ENCODE data around the gene CALHM1.

GRCh38 chr10:103493362-103493915 is 34.7 kb upstream of the CALHM1 start, which contains the start of gene NEURL1:
- no peak for TF ChIP-seq CTCF (conservative IDR thresholded peaks at IDR 0.05; ENCODE audit: low read depth in 2 of 2)
- TF ChIP-seq REST (IDR thresholded peaks at IDR 0.05; ENCODE audit: unreplicated experiment) = no peak
- no peak for TF ChIP-seq EZH2 (IDR thresholded peaks at IDR 0.05; ENCODE audit: low read depth, unreplicated experiment)
- no peak for TF ChIP-seq CREB1 (CRISPR knock-in tag; IDR thresholded peaks at IDR 0.05; ENCODE audit: low read depth)
- TF ChIP-seq POLR2AphosphoS5 (IDR thresholded peaks at IDR 0.05; ENCODE audit: low read depth) = no peak
- TF ChIP-seq EZH2phosphoT487 (IDR thresholded peaks at IDR 0.05; ENCODE audit: unreplicated experiment) = no peak
- no peak for TF ChIP-seq NANOG (IDR thresholded peaks at IDR 0.05; ENCODE audit: borderline replicate concordance)
- TF ChIP-seq JUNB (IDR thresholded peaks at IDR 0.05; ENCODE audit: unreplicated experiment) = no peak
- no peak for TF ChIP-seq ETS1 (IDR thresholded peaks at IDR 0.05)
- no peak for TF ChIP-seq STAT1 (IDR thresholded peaks at IDR 0.05; ENCODE audit: unreplicated experiment)
- TF ChIP-seq ZNF331 (CRISPR knock-in tag; IDR thresholded peaks at IDR 0.05; ENCODE audit: low read depth) = no peak
